Nephron progenitor cell (in vitro differentiated cells): ENCODE data around the gene PDIA5.

Experiments
- DNase-seq: peaks from one replicate; pipeline ENCODE4 v3.0.0; 2021
- H3K27ac Mint-ChIP-seq: 2 replicates; pipeline ENCODE4 v1.8.0; 2021; ENCODE audit warnings: mild to moderate bottlenecking, moderate library complexity, mixed read lengths
- H3K27me3 Mint-ChIP-seq: 2 replicates; pipeline ENCODE4 v1.8.0; 2021; ENCODE audit warnings: mild to moderate bottlenecking, low read depth, mixed read lengths; ENCODE audit not compliant: poor library complexity
- H3K36me3 Mint-ChIP-seq: 2 replicates; pipeline ENCODE4 v1.8.0; 2021; ENCODE audit warnings: low read depth, mixed read lengths
- H3K4me1 Mint-ChIP-seq: 2 replicates; pipeline ENCODE4 v1.8.0; 2021; ENCODE audit warnings: mixed read lengths
- H3K4me3 Mint-ChIP-seq: 2 replicates; pipeline ENCODE4 v1.8.0; 2021; ENCODE audit warnings: mild to moderate bottlenecking, moderate library complexity, mixed read lengths
- H3K9me3 Mint-ChIP-seq: 2 replicates; pipeline ENCODE4 v1.8.0; 2021; ENCODE audit warnings: mild to moderate bottlenecking, moderate library complexity, mixed read lengths
- CTCF ChIP-seq: fragments of 200-600 bp; sonication (generic); IDR thresholded peaks from 2 replicates; pipeline ENCODE4 v1.5.0; 2021; ENCODE audit warnings: antibody characterized with exemption

Gene PDIA5

GRCh38 chr3:123152687-123153086 lies 85.9 kb downstream of the PDIA5 start:
- TF ChIP-seq CTCF: no peak
- peak overlapping the region; percentile 44 for H3K27ac Mint-ChIP-seq
- H3K4me3 Mint-ChIP-seq: no peak overlapping the region
- peaks cover 77% of the 10 kb centered on the region for H3K4me1 Mint-ChIP-seq
- DNase-seq: no peak
- no peaks in the 10 kb centered on the region for H3K9me3 Mint-ChIP-seq
- no peaks in the 10 kb centered on the region for H3K36me3 Mint-ChIP-seq
- H3K27me3 Mint-ChIP-seq: no peaks in the 10 kb centered on the region

- H3K27ac Mint-ChIP-seq: no peak overlapping the region
- H3K9me3 Mint-ChIP-seq: no peaks in the 10 kb centered on the region
- peaks cover 84% of the 10 kb centered on the region for H3K4me1 Mint-ChIP-seq
- H3K4me3 Mint-ChIP-seq: no peak overlapping the region
- H3K27me3 Mint-ChIP-seq: peaks cover under 1% of the 10 kb centered on the region
- peaks cover 1% of the 10 kb centered on the region for H3K36me3 Mint-ChIP-seq
- TF ChIP-seq CTCF: no peak
- no peak for DNase-seq
These were observed 86.5 kb downstream of the PDIA5 start for GRCh38 chr3:123153125-123154019.

- Mint-ChIP-seq H3K27me3 (peaks cover 3% of the 10 kb centered on the region), H3K4me3 (no peak overlapping the region), H3K27ac (no peak overlapping the region), H3K36me3 (peaks cover 4% of the 10 kb centered on the region), H3K9me3 (no peaks in the 10 kb centered on the region), H3K4me1 (peaks cover 78% of the 10 kb centered on the region)
- no peak for TF ChIP-seq CTCF
- no peak for DNase-seq
These were observed 87.5 kb downstream of the PDIA5 start for GRCh38 chr3:123154020-123154985.

GRCh38 chr3:123155471-123156011 lies 88.7 kb downstream of the PDIA5 start:
- Mint-ChIP-seq H3K27me3 (peaks cover 3% of the 10 kb centered on the region), H3K27ac (peak overlapping the region; percentile 38), H3K36me3 (peaks cover 4% of the 10 kb centered on the region), H3K4me1 (peaks cover 66% of the 10 kb centered on the region), H3K4me3 (no peak overlapping the region), H3K9me3 (no peaks in the 10 kb centered on the region)
- peak; percentile 43 for DNase-seq
- TF ChIP-seq CTCF: no peak

- DNase-seq: no peak
- H3K27me3 Mint-ChIP-seq: peaks cover 3% of the 10 kb centered on the region
- no peak for TF ChIP-seq CTCF
- H3K4me3 Mint-ChIP-seq: no peak overlapping the region
- no peak overlapping the region for H3K27ac Mint-ChIP-seq
- H3K4me1 Mint-ChIP-seq: peaks cover 57% of the 10 kb centered on the region
- peaks cover 4% of the 10 kb centered on the region for H3K36me3 Mint-ChIP-seq
- H3K9me3 Mint-ChIP-seq: no peaks in the 10 kb centered on the region
These were observed 89.6 kb downstream of the PDIA5 start for GRCh38 chr3:123156276-123156995.
